DND-41 (cell line): ENCODE data around the gene ENO2.

Source experiments
- EZH2 ChIP-seq: IDR thresholded peaks from 3 replicates; pipeline ENCODE4 v1.6.1; 2012; ENCODE audit warnings: borderline replicate concordance, low read depth, mild to moderate bottlenecking, moderate library complexity, low read length, inconsistent platforms; ENCODE audit not compliant: severe bottlenecking
- TF ChIP-seq, protein P1 (sequence below): IDR thresholded peaks from 2 replicates; pipeline ENCODE4 v1.5.1; 2012; ENCODE audit warnings: borderline replicate concordance, low read length, moderate library complexity, mild to moderate bottlenecking; ENCODE audit not compliant: poor library complexity, severe bottlenecking; ENCODE audit errors: extremely low read depth

GRCh38 chr12:6866163-6866919 lies 48.0 kb upstream of the ENO2 start:
- no peak for TF ChIP-seq EZH2
- TF ChIP-seq, protein P1, sequence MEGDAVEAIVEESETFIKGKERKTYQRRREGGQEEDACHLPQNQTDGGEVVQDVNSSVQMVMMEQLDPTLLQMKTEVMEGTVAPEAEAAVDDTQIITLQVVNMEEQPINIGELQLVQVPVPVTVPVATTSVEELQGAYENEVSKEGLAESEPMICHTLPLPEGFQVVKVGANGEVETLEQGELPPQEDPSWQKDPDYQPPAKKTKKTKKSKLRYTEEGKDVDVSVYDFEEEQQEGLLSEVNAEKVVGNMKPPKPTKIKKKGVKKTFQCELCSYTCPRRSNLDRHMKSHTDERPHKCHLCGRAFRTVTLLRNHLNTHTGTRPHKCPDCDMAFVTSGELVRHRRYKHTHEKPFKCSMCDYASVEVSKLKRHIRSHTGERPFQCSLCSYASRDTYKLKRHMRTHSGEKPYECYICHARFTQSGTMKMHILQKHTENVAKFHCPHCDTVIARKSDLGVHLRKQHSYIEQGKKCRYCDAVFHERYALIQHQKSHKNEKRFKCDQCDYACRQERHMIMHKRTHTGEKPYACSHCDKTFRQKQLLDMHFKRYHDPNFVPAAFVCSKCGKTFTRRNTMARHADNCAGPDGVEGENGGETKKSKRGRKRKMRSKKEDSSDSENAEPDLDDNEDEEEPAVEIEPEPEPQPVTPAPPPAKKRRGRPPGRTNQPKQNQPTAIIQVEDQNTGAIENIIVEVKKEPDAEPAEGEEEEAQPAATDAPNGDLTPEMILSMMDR = no peak
